Endothelial cell (in vitro differentiated cells): ENCODE data around the gene METTL24. TPM values are rescaled to one million over a fixed set of nuclear protein-coding genes. Genes with fewer than 3 reads are reported as not detected.

Source experiments
- DNase-seq: peaks from one replicate; pipeline ENCODE4 v3.0.0; 2021; ENCODE audit warnings: low spot score
- H3K27ac Mint-ChIP-seq: one replicate; pipeline ENCODE4 v1.8.0; 2021; ENCODE audit warnings: mixed read lengths, inconsistent platforms; ENCODE audit not compliant: unreplicated experiment
- H3K27me3 Mint-ChIP-seq: one replicate; pipeline ENCODE4 v1.8.0; 2021; ENCODE audit warnings: mild to moderate bottlenecking, moderate library complexity, mixed read lengths, inconsistent platforms; ENCODE audit not compliant: unreplicated experiment
- H3K36me3 Mint-ChIP-seq: one replicate; pipeline ENCODE4 v1.8.0; 2021; ENCODE audit warnings: mild to moderate bottlenecking, low read depth, mixed read lengths, inconsistent platforms; ENCODE audit not compliant: unreplicated experiment
- H3K4me1 Mint-ChIP-seq: one replicate; pipeline ENCODE4 v1.8.0; 2021; ENCODE audit warnings: mild to moderate bottlenecking, mixed read lengths, inconsistent platforms; ENCODE audit not compliant: unreplicated experiment
- H3K4me3 Mint-ChIP-seq: one replicate; pipeline ENCODE4 v1.8.0; 2021; ENCODE audit warnings: mild to moderate bottlenecking, mixed read lengths, inconsistent platforms; ENCODE audit not compliant: unreplicated experiment
- H3K9me3 Mint-ChIP-seq: one replicate; pipeline ENCODE4 v1.8.0; 2021; ENCODE audit warnings: mixed read lengths, inconsistent platforms; ENCODE audit not compliant: unreplicated experiment
- CTCF ChIP-seq: fragments of 200-600 bp; sonication (generic); IDR thresholded peaks from one replicate; pipeline ENCODE4 v1.5.0; 2021; ENCODE audit warnings: antibody characterized with exemption; ENCODE audit not compliant: unreplicated experiment
- total RNA-seq: library from RNA; stranded (reverse); fragmentation: NEBNext Ultra II Directional; extraction: Animal tissue kit (Norgen Biotek cat#: 25700); gene quantifications from one replicate; pipeline ENCODE4 v1.2.1, GENCODE V29; 2021; ENCODE audit not compliant: unreplicated experiment

The METTL24 gene
- total RNA-seq, 1 donor from 2014 or later, result 6.5 TPM

GRCh38 chr6:110357298-110357663 is 868 bp downstream of the METTL24 start:
- H3K27me3 Mint-ChIP-seq, result peaks cover 12% of the 10 kb centered on the region
- H3K36me3 Mint-ChIP-seq, result peaks cover 4% of the 10 kb centered on the region
- H3K4me3 Mint-ChIP-seq, result peak overlapping the region; percentile 77
- H3K4me1 Mint-ChIP-seq, result peaks cover 43% of the 10 kb centered on the region
- no peak overlapping the region for H3K27ac Mint-ChIP-seq
- no peak for DNase-seq
- no peaks in the 10 kb centered on the region for H3K9me3 Mint-ChIP-seq
- no peak for TF ChIP-seq CTCF

- no peaks in the 10 kb centered on the region for H3K9me3 Mint-ChIP-seq
- H3K27me3 Mint-ChIP-seq, result peaks cover 12% of the 10 kb centered on the region
- TF ChIP-seq CTCF, result no peak
- peak overlapping the region; percentile 77 for H3K4me3 Mint-ChIP-seq
- peaks cover 46% of the 10 kb centered on the region for H3K4me1 Mint-ChIP-seq
- H3K36me3 Mint-ChIP-seq, result peaks cover 4% of the 10 kb centered on the region
- no peak for DNase-seq
- no peak overlapping the region for H3K27ac Mint-ChIP-seq
Measured at GRCh38 chr6:110356778-110357177, 1.4 kb downstream of the METTL24 start.

- peaks cover 4% of the 10 kb centered on the region for H3K36me3 Mint-ChIP-seq
- H3K4me1 Mint-ChIP-seq, result peaks cover 46% of the 10 kb centered on the region
- H3K9me3 Mint-ChIP-seq, result no peaks in the 10 kb centered on the region
- H3K27me3 Mint-ChIP-seq, result peaks cover 10% of the 10 kb centered on the region
- DNase-seq, result no peak
- no peak for TF ChIP-seq CTCF
- no peak overlapping the region for H3K4me3 Mint-ChIP-seq
- no peak overlapping the region for H3K27ac Mint-ChIP-seq
Measured at GRCh38 chr6:110355727-110356126, 2.4 kb downstream of the METTL24 start.

- no peak for TF ChIP-seq CTCF
- no peak for DNase-seq
- H3K9me3 Mint-ChIP-seq, result no peaks in the 10 kb centered on the region
- no peak overlapping the region for H3K4me3 Mint-ChIP-seq
- H3K27me3 Mint-ChIP-seq, result peaks cover 10% of the 10 kb centered on the region
- H3K36me3 Mint-ChIP-seq, result peaks cover 4% of the 10 kb centered on the region
- no peak overlapping the region for H3K27ac Mint-ChIP-seq
- H3K4me1 Mint-ChIP-seq, result peaks cover 46% of the 10 kb centered on the region
Measured at GRCh38 chr6:110355022-110355421, 3.1 kb downstream of the METTL24 start.

- Mint-ChIP-seq H3K4me3 (no peak overlapping the region), H3K27ac (peak overlapping the region; percentile 2), H3K36me3 (peaks cover 4% of the 10 kb centered on the region)
Measured at GRCh38 chr6:110354153-110354552, 4.0 kb downstream of the METTL24 start.

More at GRCh38 chr6:110354153-110354552, 4.0 kb downstream of the METTL24 start:
- H3K27me3 Mint-ChIP-seq, result peaks cover 10% of the 10 kb centered on the region
- no peaks in the 10 kb centered on the region for H3K9me3 Mint-ChIP-seq
- H3K4me1 Mint-ChIP-seq, result peaks cover 41% of the 10 kb centered on the region
- TF ChIP-seq CTCF, result no peak
- no peak for DNase-seq
